Upper lobe of right lung (tissue), 1 donor: ENCODE data around the gene RPTOR. TPM values are rescaled to one million over a fixed set of nuclear protein-coding genes. Genes with fewer than 3 reads are reported as not detected.
"Not testable (repeated sequence)": the region's sequence is repeated elsewhere in the genome, so short reads cannot be mapped to it uniquely, and the experiment has no call there.

ENCODE experiments used
- ATAC-seq: fragments of 200-7000 bp; cut with Tn5 transposase; one replicate; pipeline ENCODE4 v1.9.1; 2020; ENCODE audit warnings: mild to moderate bottlenecking, moderate library complexity
- DNase-seq: peaks from one replicate; pipeline ENCODE4 v3.0.0-alpha.2; 2020
- H3K27ac ChIP-seq: fragments of 200-600 bp; one replicate; pipeline ENCODE4 v1.8.0; 2022
- H3K27me3 ChIP-seq: fragments of 200-600 bp; one replicate; pipeline ENCODE4 v1.8.0; 2022; ENCODE audit warnings: mild to moderate bottlenecking
- H3K36me3 ChIP-seq: fragments of 200-600 bp; one replicate; pipeline ENCODE4 v1.8.0; 2022
- H3K4me1 ChIP-seq: fragments of 200-600 bp; one replicate; pipeline ENCODE4 v1.8.0; 2022
- H3K4me3 ChIP-seq: fragments of 200-600 bp; one replicate; pipeline ENCODE4 v1.8.0; 2022; ENCODE audit warnings: mild to moderate bottlenecking
- H3K9me3 ChIP-seq: fragments of 200-600 bp; one replicate; pipeline ENCODE4 v1.8.0; 2022
- CTCF ChIP-seq: fragments of 200-600 bp; IDR thresholded peaks from one replicate; pipeline ENCODE4 v1.8.0; 2022; ENCODE audit warnings: antibody characterized with exemption
- intact Hi-C: fragments of 100-400 bp; cut with DNase I; formaldehyde crosslinking; loops from one replicate; pipeline ENCODE4 v1.11.0; 2022
- total RNA-seq: library from RNA; stranded (reverse); fragmentation: NEBNext Ultra II Directional; extraction: Animal tissue kit (Norgen Biotek cat#: 25700); gene quantifications from one replicate; pipeline ENCODE4 v1.2.1, GENCODE V29; 2021
- donor health status: DM: no; HTN: yes; CAD: no; lungs with severe emphysema.

Gene RPTOR
- total RNA-seq, 1 donor from 2014 or later, result 35.4 TPM

DNA sequence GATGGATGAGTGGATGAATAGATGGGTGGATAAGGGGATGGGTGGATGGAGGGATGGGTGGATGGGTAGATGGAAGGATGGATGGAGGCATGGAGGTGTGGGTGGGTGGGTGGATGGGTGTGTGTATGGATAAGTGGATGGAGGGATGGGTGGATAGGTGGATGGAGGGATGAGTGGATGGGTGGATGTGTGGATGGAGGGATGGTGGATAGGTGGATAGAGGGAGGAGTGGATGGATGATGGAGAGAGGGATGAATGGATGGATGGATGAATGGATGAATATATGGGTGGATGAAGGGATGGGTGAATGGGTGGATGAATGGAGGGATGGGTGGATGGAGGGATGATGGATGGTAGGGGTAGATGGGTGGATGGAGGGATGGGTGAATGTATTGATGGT is 40.7 kb upstream of the RPTOR start:
- Histone ChIP-seq H3K36me3 (no peaks in the 10 kb centered on the region), H3K27ac (no peak overlapping the region), H3K4me3 (no peak overlapping the region), H3K4me1 (no peaks in the 10 kb centered on the region), H3K27me3 (peaks cover 8% of the 10 kb centered on the region), H3K9me3 (no peaks in the 10 kb centered on the region)
- no peak for TF ChIP-seq CTCF
- no peak for ATAC-seq
- DNase-seq, result no peak
- intact Hi-C loops, result no loop called here

DNA sequence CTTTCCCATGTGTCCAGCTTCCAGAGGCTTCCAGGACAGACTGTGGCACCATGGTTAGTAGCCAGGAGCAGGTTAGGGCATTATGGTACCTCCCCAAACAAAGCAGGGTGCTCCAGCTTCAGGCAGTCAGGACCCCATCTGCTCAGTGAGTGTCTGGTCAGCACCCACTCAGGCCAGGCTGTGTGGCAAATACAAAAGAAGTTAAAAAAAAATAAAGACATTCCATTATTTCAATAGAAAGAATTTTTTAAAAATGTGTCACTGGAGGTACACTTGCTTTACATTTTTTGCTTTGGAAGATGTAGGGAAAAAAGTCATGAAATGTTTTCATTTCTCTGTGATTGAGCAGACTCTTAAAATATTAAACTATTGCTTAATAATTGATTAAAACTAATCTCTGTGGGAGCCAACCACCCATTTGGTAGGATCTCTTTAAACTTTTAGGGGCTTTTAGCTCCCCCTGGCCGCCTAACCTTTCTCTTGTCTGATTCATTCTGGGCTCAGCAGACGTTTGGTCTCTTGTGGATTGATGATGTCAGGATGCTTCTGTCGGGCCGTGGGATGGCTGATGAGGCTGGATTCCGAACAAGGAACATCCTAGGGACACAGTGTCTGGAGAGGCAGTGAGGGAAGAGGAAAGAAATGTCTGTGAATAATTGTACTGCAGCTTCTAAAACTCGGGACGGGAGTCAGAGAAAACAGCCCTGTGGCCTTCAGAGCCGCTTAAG is 39.8 kb upstream of the RPTOR start:
- DNase-seq (no peak), ATAC-seq (no peak)
- Histone ChIP-seq H3K9me3 (no peaks in the 10 kb centered on the region), H3K4me1 (no peaks in the 10 kb centered on the region), H3K27ac (no peak overlapping the region), H3K27me3 (peaks cover 8% of the 10 kb centered on the region), H3K4me3 (no peak overlapping the region), H3K36me3 (no peaks in the 10 kb centered on the region)
- no peak for TF ChIP-seq CTCF
- intact Hi-C loops, result no loop called here

DNA sequence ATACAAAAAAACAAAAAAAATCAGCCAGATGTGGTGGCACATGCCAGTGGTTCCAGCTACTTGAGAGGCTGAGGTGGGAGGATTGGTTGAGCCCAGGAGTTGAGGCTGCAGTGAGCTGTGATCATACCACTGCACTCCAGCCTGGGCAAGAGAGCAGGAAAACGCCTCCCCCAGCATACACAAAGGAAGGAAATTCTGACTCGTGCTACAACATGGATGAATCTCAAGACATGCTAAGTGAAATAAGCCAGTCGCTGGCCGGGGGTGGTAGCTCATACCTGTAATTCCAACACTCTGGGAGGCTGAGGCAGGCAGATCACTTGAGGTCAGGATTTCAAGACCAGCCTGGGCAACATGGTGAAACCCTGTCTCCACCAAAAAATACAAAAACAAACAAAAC is 37.5 kb upstream of the RPTOR start:
- H3K4me3 ChIP-seq, DNase-seq, H3K9me3 ChIP-seq, H3K4me1 ChIP-seq, ATAC-seq, H3K27me3 ChIP-seq, intact Hi-C loops, H3K36me3 ChIP-seq, H3K27ac ChIP-seq: not testable (repeated sequence)

DNA sequence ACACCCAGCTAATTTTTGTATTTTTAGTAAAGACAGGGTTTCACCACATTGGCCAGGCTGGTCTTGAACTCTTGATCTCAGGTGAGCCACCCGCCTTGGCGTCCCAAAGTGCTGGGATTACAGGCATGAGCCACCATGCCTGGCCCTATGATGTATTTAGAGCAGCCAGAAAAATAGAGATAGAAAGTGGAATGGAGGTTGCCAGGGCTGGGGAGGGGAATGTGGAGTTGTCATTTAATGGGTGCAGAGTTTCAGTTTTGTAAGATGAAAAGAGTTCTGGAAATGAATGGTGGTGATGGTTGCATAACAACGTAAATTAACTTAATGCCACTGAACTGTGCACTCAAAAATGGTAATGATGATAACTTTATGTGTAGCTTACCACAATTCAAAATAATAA is 36.7 kb upstream of the RPTOR start:
- Histone ChIP-seq H3K4me3 (no peak overlapping the region), H3K36me3 (no peaks in the 10 kb centered on the region), H3K27ac (no peak overlapping the region), H3K27me3 (peaks cover 4% of the 10 kb centered on the region), H3K9me3 (no peaks in the 10 kb centered on the region), H3K4me1 (no peaks in the 10 kb centered on the region)
- intact Hi-C loops, result no loop called here
- DNase-seq (no peak), ATAC-seq (no peak)
- TF ChIP-seq CTCF, result no peak

DNA sequence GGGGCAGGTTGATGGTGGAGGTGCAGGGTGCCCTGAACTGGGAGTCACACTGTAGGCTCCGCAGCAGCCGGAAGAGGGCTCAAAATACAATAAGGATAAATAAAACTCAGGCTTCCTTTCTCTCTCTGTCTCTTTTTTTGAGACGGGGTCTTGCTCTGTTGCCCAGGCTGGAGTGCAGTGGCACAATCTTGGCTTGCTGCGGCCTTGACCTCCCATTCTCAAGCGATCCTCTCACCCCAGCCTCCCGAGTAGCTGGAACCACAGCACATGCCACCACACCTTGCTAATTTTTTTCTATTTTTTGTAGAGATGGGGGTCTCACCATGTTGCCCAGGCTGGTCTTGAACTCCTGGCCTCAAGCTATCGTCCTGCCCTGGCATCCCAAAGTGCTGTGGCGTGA is 35.3 kb upstream of the RPTOR start:
- H3K4me3 ChIP-seq, result no peak overlapping the region
- no peaks in the 10 kb centered on the region for H3K36me3 ChIP-seq
- TF ChIP-seq CTCF, result no peak
- intact Hi-C loops, result no loop called here
- ATAC-seq, result no peak
- no peaks in the 10 kb centered on the region for H3K4me1 ChIP-seq
- H3K9me3 ChIP-seq, result no peaks in the 10 kb centered on the region
- H3K27me3 ChIP-seq, result peaks cover 4% of the 10 kb centered on the region
- no peak for DNase-seq
- H3K27ac ChIP-seq, result no peak overlapping the region

- intact Hi-C loops, result no loop called here
- Histone ChIP-seq H3K36me3 (no peaks in the 10 kb centered on the region), H3K27ac (no peak overlapping the region), H3K4me1 (no peaks in the 10 kb centered on the region), H3K27me3 (peaks cover 4% of the 10 kb centered on the region), H3K4me3 (no peak overlapping the region), H3K9me3 (no peaks in the 10 kb centered on the region)
- no peak for TF ChIP-seq CTCF
- ATAC-seq (no peak), DNase-seq (no peak)
These were observed 34.5 kb upstream of the RPTOR start for GRCh38 chr17:80510132-80510531.
